Stomach (tissue), 4 donors: ENCODE data around the gene PPP1R1C.

Source experiments
- POLR2A ChIP-seq, 4 donors: fragments of 450-650 bp; IDR thresholded peaks; one replicate each; pipeline ENCODE4 v1.6.1; 2016; ENCODE audit warnings: antibody characterized with exemption in 4 of 4, control low read depth in 2 of 4, mild to moderate bottlenecking in 1 of 4, moderate library complexity in 1 of 4
- TF ChIP-seq, protein P1 (sequence below), 7 experiments: fragments of 450-650 bp in 4 of 7; fragments of 200-600 bp in 3 of 7; sonication (generic) in 3 of 7; IDR thresholded peaks; one replicate each; pipeline ENCODE4 v1.5.1; 2016 to 2019; ENCODE audit warnings: antibody characterized with exemption in 7 of 7, control low read depth in 2 of 7, mild to moderate bottlenecking in 1 of 7

DNA sequence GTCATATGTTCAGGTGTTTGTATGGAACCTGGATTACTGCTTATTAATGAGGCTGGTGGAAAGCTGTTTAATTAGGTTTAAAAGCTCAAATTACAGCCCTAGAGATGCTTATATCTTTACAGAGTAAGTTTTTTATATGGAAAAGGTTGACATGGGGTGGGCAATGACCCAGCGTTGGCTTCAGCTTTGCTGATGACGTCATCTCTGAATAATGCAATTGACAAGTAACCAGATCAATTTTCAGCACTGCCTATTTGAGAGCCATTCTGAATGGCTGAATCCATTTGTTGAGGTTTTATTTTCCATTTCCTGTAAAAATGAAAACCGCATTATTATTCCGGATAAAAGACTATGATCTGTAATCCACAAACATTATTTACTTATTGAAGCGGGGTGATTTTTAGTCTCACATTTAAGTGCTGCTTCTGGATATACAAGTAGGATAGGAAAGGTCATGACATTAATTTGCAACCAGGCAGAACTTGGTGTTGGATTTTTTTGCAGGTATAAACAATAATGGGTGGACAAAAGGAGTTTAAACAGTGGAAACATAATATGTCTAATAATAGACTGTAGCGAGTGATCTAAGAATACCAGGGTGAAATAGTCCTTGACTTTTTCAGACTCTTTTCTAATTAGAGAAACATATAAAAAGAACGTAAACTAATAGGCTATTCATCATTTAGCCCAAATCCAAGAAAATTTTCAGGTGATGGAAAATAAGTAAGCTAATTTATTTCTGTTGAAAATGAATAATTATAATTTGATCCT is 2.7 kb downstream of the PPP1R1C start:
- TF ChIP-seq, protein P1, sequence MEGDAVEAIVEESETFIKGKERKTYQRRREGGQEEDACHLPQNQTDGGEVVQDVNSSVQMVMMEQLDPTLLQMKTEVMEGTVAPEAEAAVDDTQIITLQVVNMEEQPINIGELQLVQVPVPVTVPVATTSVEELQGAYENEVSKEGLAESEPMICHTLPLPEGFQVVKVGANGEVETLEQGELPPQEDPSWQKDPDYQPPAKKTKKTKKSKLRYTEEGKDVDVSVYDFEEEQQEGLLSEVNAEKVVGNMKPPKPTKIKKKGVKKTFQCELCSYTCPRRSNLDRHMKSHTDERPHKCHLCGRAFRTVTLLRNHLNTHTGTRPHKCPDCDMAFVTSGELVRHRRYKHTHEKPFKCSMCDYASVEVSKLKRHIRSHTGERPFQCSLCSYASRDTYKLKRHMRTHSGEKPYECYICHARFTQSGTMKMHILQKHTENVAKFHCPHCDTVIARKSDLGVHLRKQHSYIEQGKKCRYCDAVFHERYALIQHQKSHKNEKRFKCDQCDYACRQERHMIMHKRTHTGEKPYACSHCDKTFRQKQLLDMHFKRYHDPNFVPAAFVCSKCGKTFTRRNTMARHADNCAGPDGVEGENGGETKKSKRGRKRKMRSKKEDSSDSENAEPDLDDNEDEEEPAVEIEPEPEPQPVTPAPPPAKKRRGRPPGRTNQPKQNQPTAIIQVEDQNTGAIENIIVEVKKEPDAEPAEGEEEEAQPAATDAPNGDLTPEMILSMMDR (IDR thresholded peaks at IDR 0.05): no peak
- no peak for TF ChIP-seq POLR2A (IDR thresholded peaks at IDR 0.05)
